Subcutaneous adipose tissue (tissue), 4 donors: ENCODE measurements around the gene IQCK. TPM values are rescaled to one million over a fixed set of nuclear protein-coding genes. Genes with fewer than 3 reads are reported as not detected.

ENCODE experiments used
- total RNA-seq, 4 donors: library from RNA; depleted of rRNA; stranded (reverse); fragments of >200 nt; gene quantifications; one replicate each; pipeline ENCODE4 v1.1.0, GENCODE V29; 2016
- TF ChIP-seq, protein P1 (sequence below): fragments of 450-650 bp; IDR thresholded peaks from one replicate; pipeline ENCODE4 v1.5.1; 2016; ENCODE audit warnings: low read depth, mild to moderate bottlenecking, control low read depth, antibody characterized with exemption, moderate library complexity

The IQCK gene
- total RNA-seq, 4 donors from 2014 or later, result 16.7 to 37.0 (median 26.9) TPM

DNA sequence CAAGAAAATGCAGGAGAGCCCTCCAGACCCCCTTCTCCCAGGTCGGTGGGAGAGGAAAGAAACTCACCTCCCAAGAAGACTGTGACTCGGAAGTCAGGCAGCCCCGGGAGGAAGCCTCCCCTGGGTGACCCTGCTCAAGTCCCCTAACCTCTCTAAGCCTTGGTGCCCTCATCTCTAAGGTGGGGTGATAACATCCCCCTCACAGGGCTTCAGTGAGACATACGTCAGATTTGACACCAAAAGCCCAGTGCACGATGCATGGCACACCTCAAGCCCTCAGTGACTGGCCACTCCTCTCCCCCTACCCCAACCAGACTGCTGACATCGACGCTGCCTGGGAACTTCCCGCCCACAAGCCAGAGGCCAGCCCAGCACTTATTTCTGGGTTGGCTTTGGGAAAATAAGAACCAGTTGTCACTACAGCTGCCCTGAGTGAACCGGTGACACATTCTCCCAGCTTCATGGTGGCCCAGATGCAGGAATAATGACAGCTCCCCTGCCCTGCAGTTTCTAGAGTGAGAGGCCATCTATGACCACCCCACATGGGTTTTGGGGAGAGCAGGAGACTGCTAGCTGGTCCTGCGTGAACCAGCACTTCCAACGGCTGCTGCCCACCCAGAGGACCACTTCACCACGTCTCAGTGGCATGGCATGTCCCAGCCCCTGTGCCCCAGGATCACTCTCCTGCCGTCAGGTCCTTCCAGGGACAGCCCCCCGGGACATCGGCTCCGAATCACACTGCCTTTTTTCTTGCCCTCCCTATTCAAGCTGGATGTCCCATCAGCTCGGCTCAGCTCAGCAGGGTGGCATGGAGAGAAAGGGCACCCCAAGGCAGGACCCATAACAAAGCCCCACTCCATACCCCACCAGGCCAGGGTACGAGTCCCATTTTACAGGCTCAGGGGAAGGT is 9.5 kb upstream of the IQCK start:
- TF ChIP-seq, protein P1, sequence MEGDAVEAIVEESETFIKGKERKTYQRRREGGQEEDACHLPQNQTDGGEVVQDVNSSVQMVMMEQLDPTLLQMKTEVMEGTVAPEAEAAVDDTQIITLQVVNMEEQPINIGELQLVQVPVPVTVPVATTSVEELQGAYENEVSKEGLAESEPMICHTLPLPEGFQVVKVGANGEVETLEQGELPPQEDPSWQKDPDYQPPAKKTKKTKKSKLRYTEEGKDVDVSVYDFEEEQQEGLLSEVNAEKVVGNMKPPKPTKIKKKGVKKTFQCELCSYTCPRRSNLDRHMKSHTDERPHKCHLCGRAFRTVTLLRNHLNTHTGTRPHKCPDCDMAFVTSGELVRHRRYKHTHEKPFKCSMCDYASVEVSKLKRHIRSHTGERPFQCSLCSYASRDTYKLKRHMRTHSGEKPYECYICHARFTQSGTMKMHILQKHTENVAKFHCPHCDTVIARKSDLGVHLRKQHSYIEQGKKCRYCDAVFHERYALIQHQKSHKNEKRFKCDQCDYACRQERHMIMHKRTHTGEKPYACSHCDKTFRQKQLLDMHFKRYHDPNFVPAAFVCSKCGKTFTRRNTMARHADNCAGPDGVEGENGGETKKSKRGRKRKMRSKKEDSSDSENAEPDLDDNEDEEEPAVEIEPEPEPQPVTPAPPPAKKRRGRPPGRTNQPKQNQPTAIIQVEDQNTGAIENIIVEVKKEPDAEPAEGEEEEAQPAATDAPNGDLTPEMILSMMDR, result no peak

DNA sequence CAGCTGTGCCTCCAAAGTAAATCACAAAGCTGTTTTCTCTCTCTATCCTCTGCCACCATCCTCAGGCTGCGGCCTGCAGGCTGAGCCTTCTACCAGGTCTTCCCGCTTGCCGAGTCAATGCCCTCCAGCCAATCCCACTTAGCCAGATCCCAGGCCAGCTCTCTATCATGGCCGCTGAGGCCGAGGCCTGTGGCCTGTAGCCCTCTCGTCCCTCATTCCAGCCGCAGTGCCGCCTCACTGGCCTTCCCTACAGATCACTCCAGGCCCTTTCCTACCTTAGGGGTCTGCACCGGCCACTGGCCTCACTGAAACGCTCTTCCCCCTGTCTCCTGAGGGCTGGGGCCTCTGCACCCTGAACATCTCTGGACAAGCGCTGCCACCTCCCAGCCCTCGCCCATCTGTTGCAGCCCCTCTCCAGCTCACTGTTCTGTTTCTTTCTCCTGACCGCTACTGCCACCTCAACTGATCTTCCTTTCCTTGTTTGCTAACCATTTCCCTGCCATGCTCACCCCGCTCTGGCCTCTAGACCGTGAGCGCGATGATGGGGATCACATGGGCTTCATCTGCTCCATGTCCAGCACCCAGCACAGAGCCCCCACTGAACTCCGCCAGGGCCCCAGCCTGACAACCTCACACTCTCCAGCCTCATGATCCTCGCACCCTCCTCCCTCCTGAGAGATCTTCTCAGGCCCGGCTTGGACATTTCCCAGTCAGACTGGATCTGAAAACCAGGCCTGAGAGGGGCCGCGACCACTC is 8.5 kb upstream of the IQCK start:
- TF ChIP-seq, protein P1, result no peak

DNA sequence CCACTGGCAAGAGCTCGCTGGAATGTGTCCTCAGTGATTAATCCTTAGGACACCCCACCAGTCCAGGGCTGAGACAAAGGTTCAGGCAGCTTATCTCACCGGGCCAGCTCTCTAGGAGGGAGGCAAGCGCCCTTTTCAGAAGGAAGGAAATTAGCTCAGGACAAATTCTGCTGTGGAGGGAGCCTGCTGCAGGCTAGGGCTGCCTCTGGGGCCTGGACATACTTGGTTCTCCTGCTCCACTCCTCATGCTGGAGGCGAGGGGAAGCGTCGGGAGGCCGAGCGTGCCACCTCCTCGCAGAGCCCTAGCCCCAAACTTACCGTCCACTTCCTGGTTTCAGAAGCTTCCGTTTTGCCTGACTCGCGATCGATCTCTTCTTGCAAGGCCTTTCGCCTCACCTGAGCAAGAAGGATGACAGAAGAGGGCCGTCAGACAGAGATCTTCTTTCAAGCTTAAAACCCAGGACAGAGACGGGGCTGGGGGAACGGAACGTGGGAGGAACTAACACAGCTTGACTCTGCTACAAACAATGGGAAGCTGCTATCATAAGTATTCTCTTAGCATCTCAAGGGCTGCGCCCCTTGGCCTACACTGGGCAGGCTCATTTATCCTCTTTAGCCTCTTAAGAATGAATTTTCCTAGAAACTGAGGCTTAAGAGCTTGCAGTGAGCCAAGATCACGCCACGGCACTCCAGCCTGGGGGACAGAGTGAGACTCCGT is 7.7 kb upstream of the IQCK start:
- TF ChIP-seq, protein P1, result no peak

DNA sequence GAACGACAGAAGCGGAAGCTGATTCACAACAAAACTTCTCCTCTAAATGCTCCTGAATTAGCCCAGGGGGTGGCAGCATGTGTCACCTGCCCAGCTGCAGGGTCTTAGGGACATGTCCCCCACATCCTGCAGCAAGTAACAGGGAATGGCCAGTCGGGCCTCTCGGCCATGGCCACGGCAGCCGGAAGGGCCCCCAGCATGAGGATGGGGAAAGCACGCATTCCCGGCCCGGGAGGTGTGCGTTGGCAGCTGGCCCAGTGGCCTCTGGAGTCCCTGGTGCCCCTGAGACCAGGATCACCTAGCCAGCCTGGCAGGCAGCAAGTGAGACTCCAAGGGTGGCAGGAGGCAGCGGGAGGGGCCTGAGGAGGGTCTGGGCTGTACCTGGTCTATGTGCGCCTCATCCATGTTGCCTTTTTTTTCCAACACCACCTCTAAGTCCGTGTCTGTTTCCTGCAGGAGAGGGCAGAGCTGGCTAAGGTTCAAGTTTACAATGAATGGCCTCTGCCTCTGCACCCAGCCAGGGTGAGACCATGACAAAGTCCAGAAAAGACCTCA is 7.0 kb upstream of the IQCK start:
- TF ChIP-seq, protein P1, result no peak

DNA sequence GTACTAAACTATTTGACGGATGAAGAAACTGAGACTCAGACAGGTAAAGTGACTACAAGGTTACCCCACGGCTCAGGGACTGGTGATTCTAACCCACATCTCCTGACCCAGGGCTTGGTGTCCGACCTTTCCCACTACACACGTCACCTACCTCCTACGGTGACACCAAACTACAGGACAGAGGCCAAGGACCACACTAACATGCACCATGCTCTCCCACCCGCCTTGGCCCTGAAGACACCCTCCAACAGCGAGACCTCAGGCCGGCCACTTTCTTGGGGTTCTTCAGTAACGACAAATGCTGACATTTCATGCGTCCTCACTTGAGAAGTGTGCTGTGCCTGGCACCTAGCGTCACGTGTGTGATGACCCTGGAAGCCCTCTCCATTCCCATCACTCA is 6.4 kb upstream of the IQCK start:
- TF ChIP-seq, protein P1, result no peak

DNA sequence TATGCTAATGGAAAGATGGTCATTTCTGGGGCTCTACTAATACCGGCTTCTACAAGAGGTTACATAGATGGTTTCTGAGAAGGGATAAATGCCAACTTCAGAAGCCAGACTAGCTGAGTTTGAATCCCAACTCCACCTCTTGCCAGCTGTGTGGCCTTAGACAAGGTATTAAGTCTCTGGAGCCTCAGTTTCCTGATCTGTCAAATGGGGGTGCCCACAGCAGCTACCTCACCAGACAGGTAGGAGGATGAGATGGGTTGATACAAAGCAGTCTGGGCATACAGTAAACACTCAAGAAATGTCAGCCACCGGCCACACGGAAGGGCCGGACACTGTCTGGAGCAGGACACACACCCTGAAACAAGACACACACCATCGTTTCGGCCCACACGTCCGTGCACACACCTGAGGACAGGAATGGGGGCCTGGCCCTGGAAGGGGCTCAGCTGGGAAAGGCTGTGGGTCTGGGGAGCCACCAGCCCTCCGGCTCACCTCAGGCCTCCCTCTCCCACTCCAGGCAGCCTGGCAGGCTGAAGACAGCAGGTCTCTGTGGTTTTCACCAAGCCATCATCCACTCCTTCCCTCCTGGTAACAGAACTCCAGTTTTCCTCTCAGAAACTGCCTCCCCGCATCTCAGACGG is 5.5 kb upstream of the IQCK start:
- TF ChIP-seq, protein P1, result no peak
